Measurements from ENCODE around the gene KRTAP5-3.

Gene KRTAP5-3

GRCh38 chr11:1636291-1636950 lies 28.2 kb upstream of the KRTAP5-3 start (continued):
- TF ChIP-seq REST (tag by site-specific recombination; IDR thresholded peaks at IDR 0.05) (no peak), BCL11A (tag by site-specific recombination; IDR thresholded peaks at IDR 0.05; ENCODE audit: low read depth) (no peak)

GRCh38 chr11:1633864-1634263 lies 25.6 kb upstream of the KRTAP5-3 start:
- CTCF ChIA-PET, result interaction anchor here (0.6 to 2.2 kb wide), 6 partner anchors 17 to 199 kb away, joined by 4 to 10 read pairs (median 5); no protein-coding TSS in a partner anchor

More at GRCh38 chr11:1633864-1634263, 25.6 kb upstream of the KRTAP5-3 start:
- TF ChIP-seq YY1 (tag by site-specific recombination; IDR thresholded peaks at IDR 0.05), result no peak
- no peak for TF ChIP-seq ZNF510 (tag by site-specific recombination; IDR thresholded peaks at IDR 0.05; ENCODE audit: insufficient replicate concordance)
- TF ChIP-seq PRDM2 (tag by site-specific recombination; IDR thresholded peaks at IDR 0.05; ENCODE audit: borderline replicate concordance), result no peak
- no peak for TF ChIP-seq ZNF248 (tag by site-specific recombination; IDR thresholded peaks at IDR 0.05)
- TF ChIP-seq ZNF280C (tag by site-specific recombination; IDR thresholded peaks at IDR 0.05), result no peak
- TF ChIP-seq ATF2 (tag by site-specific recombination; IDR thresholded peaks at IDR 0.05; ENCODE audit: low read depth), result no peak
- TF ChIP-seq ZFHX2 (tag by site-specific recombination; conservative IDR thresholded peaks at IDR 0.05), result no peak
- TF ChIP-seq MZF1 (tag by site-specific recombination; IDR thresholded peaks at IDR 0.05; ENCODE audit: borderline replicate concordance), result no peak
- TF ChIP-seq ZNF610 (tag by site-specific recombination; IDR thresholded peaks at IDR 0.05; ENCODE audit: borderline replicate concordance), result no peak
- Histone ChIP-seq H3K36me3 (ENCODE audit: control insufficient read depth in 2 of 2, insufficient read depth in 1 of 2, low read length in 2 of 2) (no peaks in the 10 kb centered on the region), H3K27ac (ENCODE audit: extremely low read depth, low read depth, low read length) (no peak overlapping the region), H3K9me3 (ENCODE audit: control insufficient read depth, insufficient read depth, low read depth, low read length) (no peaks in the 10 kb centered on the region), H3K4me3 (ENCODE audit: low read depth, low read length) (no peak overlapping the region), H3K4me1 (ENCODE audit: control insufficient read depth, insufficient read depth, low read length) (no peaks in the 10 kb centered on the region)
- POLR2A ChIA-PET, result no interaction called here

All from HEK293 (cell line).